NOMO-1 treated with dmso at 0.1 percent for 144 hours (cell line): ENCODE data around the gene YIPF6.
"Not testable (repeated sequence)": the region's sequence is repeated elsewhere in the genome, so short reads cannot be mapped to it uniquely, and the experiment has no call there.

Source experiments
- DNase-seq: peaks from one replicate; lab custom pipeline; 2025; ENCODE audit not compliant: unreplicated experiment; lab: John Stamatoyannopoulos, UW

YIPF6 gene

DNA sequence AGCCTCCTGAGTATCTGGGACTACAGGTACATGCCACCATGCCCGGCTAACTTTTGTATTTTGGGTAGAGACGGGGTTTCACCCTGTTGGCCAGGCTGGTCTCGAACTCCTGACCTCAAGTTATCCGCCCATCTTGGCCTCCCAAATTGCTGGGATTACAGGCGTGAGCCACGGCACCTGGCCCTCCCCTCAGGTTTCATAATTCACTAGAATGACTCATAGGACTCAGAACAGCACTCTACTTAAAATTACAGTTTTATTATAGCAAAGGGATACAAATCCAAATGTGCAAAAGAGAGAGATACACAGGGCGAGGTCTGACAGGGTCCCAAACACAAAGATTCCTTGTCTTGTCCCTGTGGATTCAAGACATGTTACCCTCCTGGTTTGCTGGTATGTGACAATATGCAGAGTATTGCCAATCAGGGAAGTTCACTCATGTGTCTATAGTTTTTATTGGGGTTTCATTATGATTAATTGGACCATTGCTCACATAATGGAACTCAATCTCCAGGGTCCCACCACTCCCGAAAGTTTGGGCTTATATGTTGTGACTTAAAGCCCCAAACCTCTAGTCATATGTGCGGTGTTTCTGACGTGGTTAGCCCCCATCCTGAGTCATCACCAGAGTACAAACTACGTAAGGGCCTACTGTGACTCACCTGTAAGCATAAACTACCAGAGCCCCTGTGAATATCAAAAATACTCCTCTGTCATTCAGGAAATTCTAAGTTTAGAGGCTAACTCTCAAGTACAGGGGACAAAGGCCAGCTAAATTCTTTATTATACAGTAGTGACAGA lies 5.2 kb downstream of the YIPF6 start:
- no peak for DNase-seq

GRCh38 chrX:68506649-68507048 lies 7.8 kb downstream of the YIPF6 start:
- no peak for DNase-seq

DNA sequence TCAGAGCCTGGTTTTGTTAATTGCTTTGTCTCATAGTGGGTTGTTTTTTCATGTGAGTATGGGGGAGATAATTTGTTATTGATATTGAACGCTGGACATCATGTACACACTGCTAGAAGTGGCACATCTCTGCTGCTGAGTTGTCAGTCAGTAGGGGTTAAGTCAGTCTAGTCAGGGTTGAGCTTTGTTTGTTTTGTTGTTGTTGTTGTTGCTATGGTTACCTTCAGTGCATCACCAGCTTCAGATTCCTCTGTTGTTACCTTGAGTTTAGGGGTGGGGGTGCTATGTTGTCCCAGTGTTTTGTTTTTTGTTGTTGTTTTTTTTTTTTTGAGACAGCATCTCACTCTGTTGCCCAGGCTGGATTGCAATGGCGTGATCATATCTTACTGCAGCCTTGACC lies 9.9 kb downstream of the YIPF6 start:
- DNase-seq: no peak

DNA sequence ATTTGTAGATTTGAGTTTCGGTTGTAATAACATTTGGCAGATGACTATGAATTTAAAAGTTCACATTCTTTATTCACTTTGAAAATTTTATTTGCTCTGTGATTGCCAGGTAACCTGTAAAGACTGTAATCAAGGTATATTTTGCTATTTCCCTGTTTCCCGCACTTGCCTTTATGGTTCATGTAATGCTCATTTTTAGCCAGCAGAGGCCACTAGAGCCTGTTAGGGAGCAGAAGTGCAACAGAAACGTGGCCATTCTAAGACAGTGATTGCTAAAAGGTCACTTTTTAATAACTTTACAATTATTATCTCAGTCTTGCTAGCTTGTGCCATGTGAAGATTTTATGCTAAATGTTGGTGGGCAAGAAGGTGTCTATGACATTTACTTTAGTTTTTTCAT lies 12.4 kb downstream of the YIPF6 start:
- peak; percentile 9 for DNase-seq

- DNase-seq: not testable (repeated sequence)
Measured at GRCh38 chrX:68524680-68525079, 25.8 kb downstream of the YIPF6 start.

GRCh38 chrX:68532831-68533533 lies 34.1 kb downstream of the YIPF6 start:
- no peak for DNase-seq

GRCh38 chrX:68533656-68534055 lies 34.8 kb downstream of the YIPF6 start:
- no peak for DNase-seq

DNA sequence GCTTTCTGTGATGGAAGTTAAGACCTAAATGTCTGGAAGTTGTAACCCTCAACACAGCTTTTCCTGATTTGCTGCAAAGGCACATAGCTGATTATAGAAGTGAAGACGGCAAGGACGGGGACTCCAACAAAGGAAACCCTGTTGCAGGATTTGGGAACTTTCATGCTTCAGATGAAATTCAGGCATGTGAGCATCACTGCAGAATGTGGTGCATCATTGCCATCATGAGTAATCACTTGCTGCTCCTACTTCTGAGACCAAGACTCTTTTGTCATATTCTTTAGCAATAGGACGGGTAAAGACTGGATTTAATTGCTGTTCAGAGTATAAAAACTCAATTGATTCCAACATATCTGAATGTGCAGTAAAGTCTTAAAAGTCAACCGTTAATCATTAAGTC lies 35.8 kb downstream of the YIPF6 start:
- no peak for DNase-seq

DNA sequence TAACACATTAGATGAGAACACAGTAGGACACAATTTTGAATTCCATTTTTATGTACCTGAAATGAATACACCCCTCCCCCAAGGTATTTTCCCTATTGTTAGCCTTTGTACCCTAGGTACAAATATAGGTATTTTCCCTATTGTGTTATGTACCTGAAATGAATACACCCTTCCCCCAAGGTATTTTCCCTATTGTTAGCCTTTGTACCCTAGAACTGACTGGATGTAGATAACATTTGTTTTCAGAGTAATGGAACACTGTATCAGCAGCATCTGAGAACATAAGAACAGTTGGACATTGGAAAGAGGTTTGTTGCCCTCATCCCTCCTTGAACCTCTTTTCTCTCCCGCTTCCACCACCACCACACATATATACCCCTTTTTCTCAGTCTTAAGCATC lies 37.6 kb downstream of the YIPF6 start:
- no peak for DNase-seq

- DNase-seq: no peak
Measured at GRCh38 chrX:68536884-68537283, 38.0 kb downstream of the YIPF6 start.

DNA sequence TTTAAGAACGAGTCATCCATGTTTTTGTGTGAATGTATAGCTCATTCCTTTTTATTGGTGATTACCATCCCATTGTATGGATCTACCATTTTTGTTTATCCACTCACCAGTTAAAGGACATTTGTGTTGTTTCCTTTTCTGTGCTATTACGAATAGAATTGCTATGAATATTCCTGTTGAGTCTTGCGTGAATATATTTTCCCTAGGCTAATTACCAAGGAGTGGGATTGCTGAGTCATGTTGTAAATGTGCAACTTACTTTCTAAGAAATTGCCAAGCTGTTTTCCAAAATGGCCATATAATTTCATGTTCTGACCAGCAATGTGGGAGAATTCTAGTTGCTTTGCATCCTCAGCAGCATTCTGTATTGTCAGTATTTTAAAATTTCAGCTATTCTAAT lies 51.3 kb downstream of the YIPF6 start:
- DNase-seq: no peak

DNA sequence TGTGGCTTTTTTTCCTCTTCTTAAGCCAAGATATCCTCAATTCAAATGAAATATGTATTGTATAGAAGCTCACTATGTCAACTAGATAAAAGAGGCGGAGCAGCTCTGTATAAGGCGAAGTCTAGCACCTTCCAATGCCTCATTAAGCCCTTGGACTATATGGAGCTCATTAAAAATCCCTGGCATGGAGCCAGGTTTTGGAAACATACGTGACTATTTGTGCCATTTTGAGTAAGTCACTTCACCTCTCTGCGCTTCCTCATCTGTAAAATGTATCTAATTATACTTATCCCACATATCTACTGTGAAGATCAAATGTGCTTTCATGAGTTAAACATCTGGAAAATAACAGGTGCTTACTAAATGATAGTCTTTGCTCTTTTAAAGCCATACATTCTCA lies 57.2 kb downstream of the YIPF6 start:
- DNase-seq: no peak

DNA sequence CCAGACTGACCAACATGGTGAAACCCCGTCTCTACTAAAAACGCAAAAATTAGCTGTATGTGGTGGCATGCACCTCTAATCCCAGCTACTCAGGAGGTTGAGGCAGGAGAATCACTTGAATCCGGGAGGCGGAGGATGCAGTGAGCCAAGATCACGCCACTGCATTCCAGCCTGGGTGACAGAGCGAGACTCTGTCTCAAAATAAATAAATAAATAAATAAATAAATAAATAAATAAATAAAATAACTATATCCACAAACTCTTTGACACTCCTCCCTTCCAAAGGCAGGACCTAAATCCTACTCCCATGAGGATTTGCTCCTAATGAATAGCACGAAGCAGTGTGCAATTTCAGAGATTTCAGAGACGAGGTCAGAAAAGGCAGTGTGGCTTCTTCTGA lies 58.3 kb downstream of the YIPF6 start:
- not testable (repeated sequence) for DNase-seq

DNA sequence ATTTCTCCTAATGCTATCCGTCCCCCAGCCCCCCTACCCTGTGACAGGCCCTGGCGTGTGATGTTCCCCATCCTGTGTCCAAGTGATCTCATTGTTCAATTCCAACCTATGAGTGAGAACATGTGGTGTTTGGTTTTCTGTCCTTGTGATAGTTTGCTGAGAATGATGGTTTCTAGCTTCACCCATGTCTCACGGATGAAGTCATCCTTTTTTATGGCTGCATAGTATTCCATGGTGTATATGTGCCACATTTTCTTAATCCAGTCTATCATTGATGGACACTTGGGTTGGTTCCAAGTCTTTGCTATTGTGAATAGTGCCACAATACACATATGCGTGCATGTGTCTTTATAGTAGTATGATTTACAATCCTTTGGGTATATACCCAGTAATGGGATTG lies 61.1 kb downstream of the YIPF6 start:
- not testable (repeated sequence) for DNase-seq

GRCh38 chrX:68568136-68568535 lies 69.3 kb downstream of the YIPF6 start:
- no peak for DNase-seq

- DNase-seq: no peak
Measured at GRCh38 chrX:68570598-68570997, 71.7 kb downstream of the YIPF6 start.

DNA sequence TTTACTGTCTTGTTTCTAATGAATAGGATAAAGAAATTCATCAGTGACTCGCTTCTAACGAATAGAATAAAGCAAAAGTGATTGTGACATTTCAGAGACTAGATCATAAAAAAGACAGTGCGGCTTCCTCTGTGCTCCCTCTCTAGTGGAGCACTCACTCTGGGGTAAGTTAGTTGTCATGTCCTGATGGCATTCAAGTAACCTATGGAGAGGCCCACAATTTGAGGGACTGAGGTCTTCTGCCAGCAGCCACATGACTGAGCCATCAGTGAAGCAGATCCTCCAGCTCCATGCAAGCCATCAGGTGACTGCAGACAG lies 72.4 kb downstream of the YIPF6 start:
- DNase-seq: no peak

DNA sequence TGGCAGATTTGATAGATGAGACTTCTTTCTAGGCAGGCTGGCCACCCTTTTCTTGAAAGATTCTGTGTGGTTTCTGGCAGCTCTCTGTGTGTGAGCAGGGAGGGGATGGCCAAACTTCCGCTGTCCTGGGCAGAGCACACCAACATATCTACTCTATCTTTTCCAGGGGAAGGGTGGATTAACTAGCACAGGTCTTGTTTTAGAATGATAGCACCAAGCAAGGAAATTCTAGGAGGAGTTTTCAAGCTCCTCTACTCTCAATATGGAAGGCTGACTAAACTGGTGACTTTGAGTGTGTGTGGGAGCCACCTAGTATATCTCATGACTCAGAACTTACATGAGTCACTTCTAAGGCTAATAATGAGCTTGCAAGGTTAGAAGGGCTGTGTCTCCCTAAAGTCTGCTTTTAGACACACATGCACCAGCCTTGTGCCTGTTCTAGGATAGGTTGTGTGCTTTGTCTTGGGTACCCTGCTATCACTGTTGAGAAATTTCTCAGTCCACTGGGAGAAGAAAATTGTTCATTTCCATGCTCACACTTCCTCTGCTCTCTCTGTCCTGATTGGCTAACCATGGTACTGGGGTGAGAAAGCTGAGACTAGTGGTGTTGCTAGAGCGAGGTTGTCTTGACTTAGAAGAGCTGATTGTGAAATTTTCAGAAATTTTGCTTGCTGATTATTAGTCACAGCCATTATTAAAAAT lies 72.9 kb downstream of the YIPF6 start:
- DNase-seq: no peak

DNA sequence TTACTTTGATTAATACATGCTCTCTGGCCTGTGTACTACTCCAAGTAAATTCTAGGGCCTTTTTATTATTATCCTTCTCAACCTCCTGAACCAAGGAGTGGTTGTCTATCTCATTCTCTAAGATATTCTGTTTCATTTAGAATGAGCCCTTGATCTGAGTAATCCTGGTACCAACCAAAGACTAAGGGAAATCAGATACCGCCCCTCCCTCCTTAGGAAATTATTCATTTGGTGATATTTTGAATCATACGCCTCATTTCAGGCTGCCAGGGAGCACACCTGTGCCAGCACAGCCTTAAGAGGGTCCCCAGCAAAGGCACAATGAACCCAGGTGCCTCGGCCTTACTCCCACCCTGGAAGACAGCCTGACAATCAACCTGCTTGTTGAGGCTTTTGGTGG lies 75.4 kb downstream of the YIPF6 start:
- DNase-seq: no peak

DNA sequence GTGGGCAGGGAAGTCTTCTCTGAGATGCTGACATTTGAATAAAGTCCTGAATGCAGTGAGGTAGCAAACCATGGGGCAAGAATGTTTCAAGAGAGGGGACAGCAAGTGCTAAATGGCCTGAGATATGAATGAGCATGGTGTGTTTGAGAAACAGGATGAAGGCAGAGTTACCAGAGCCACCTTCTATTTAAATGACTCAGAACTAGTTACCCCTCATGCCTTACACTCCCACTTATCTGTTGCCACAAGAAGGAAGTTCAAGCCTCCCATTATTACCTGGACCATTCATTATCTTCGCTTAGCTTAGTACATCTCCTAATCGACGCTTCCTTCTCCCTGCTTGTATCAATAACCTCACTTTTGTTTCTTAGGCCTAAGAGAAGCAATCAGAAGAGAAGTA lies 81.0 kb downstream of the YIPF6 start:
- no peak for DNase-seq

GRCh38 chrX:68584221-68584620 lies 85.4 kb downstream of the YIPF6 start:
- DNase-seq: no peak
